DOHH2 (cell line): ENCODE results near the gene PLIN5.

Experiments
- EZH2phosphoT487 ChIP-seq: fragments of 200-600 bp; sonication (generic); IDR thresholded peaks from 2 replicates; pipeline ENCODE4 v1.6.1; 2017; ENCODE audit warnings: borderline replicate concordance, mild to moderate bottlenecking, antibody characterized with exemption, low read length, moderate library complexity, mixed read lengths
- TF ChIP-seq, protein P1 (sequence below): fragments of 200-600 bp; sonication (generic); IDR thresholded peaks from one replicate; pipeline ENCODE4 v1.5.1; 2014; ENCODE audit warnings: antibody characterized with exemption, mild to moderate bottlenecking, low read depth, low read length; ENCODE audit not compliant: poor library complexity, severe bottlenecking

DNA sequence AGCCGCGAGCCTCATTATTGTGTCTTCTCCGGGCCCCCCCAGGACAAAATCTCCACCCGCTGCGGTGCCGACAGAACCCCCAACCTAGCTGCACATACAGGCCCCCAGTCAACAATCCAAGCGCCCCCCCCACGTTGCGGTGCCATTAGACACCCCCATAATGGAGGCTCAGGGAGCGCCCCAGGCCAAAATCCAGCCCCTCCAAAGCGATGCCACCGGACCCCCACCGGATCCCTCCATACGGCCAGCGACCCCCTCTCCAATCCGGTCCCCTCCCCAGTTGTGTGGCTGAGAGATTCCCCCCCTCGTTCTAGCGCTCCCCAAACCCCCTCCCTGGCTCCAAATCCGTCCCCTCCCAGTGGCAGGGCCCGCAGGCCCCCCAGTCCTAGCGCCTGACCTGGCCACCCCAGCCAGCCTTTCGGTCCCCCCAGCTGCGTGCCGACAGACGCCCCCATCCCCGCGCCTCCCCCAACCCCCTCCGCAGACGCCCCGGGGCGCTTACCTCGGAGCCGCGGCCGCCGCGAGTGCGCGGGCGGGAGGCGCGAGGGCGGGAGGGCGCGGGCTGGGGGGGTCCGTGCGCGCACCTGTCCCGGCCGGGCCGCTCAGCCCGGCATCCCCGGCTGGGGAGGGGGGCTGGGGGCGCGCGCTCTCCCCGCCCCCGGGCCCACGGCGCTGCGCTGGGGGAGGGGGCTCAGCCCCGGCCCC, 46.1 kb upstream of the PLIN5 start:
- TF ChIP-seq, protein P1, sequence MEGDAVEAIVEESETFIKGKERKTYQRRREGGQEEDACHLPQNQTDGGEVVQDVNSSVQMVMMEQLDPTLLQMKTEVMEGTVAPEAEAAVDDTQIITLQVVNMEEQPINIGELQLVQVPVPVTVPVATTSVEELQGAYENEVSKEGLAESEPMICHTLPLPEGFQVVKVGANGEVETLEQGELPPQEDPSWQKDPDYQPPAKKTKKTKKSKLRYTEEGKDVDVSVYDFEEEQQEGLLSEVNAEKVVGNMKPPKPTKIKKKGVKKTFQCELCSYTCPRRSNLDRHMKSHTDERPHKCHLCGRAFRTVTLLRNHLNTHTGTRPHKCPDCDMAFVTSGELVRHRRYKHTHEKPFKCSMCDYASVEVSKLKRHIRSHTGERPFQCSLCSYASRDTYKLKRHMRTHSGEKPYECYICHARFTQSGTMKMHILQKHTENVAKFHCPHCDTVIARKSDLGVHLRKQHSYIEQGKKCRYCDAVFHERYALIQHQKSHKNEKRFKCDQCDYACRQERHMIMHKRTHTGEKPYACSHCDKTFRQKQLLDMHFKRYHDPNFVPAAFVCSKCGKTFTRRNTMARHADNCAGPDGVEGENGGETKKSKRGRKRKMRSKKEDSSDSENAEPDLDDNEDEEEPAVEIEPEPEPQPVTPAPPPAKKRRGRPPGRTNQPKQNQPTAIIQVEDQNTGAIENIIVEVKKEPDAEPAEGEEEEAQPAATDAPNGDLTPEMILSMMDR = no peak
- no peak for TF ChIP-seq EZH2phosphoT487
